IMR-90 (cell line): Measurements from ENCODE around the gene ADGRB3. TPM values are rescaled to one million over a fixed set of nuclear protein-coding genes. Genes with fewer than 3 reads are reported as not detected.

Experiments used
- ATAC-seq: fragments of 200-7000 bp; cut with Tn5 transposase; 2 replicates; pipeline ENCODE4 v1.9.1; 2020; ENCODE audit warnings: low read depth, mild to moderate bottlenecking, moderate library complexity
- BruUV-seq: library from RNA; stranded (reverse); fragments of 400-500 nt; replicated peaks from 2 replicates; lab custom pipeline; 2021; lab: Mats Ljungman, UMichigan
- CTCF ChIA-PET: fragments of 300-600 bp; formaldehyde crosslinking; extraction: SDS; loops from one replicate; lab custom pipeline; 2021; ENCODE audit warnings: antibody characterized with exemption; lab: Yijun Ruan, JAX
- POLR2A ChIA-PET: fragments of 300-600 bp; sonication (Branson Sonifier 250); formaldehyde crosslinking; loops from one replicate; lab custom pipeline; 2022; ENCODE audit warnings: antibody characterized with exemption; ENCODE audit not compliant: unreplicated experiment; lab: Charles Lee
- DNase-seq: peaks from one replicate; pipeline ENCODE4 v3.0.0; 2013
- H2AFZ ChIP-seq: replicated peaks from 2 replicates; pipeline ENCODE3; 2013; ENCODE audit warnings: low read length, mild to moderate bottlenecking; ENCODE audit not compliant: poor library complexity
- H2AK5ac ChIP-seq: 2 replicates; pipeline ENCODE4 v1.6.1; 2013; ENCODE audit warnings: low read depth, low read length, inconsistent platforms
- H2AK9ac ChIP-seq: replicated peaks from 2 replicates; pipeline ENCODE3; 2013; ENCODE audit warnings: mild to moderate bottlenecking, low read depth, low read length, moderate library complexity; ENCODE audit not compliant: poor library complexity
- H2BK120ac ChIP-seq: 2 replicates; pipeline ENCODE4 v1.6.1; 2013; ENCODE audit warnings: low read depth, low read length, inconsistent platforms
- H2BK15ac ChIP-seq: 3 replicates; pipeline ENCODE4 v1.6.1; 2013; ENCODE audit warnings: low read depth, low read length, inconsistent platforms
- H2BK20ac ChIP-seq: 2 replicates; pipeline ENCODE4 v1.6.1; 2013; ENCODE audit warnings: low read depth, mild to moderate bottlenecking, inconsistent platforms, low read length, moderate library complexity
- H2BK5ac ChIP-seq: 2 replicates; pipeline ENCODE4 v1.6.1; 2013; ENCODE audit warnings: mild to moderate bottlenecking, low read depth, low read length, inconsistent platforms; ENCODE audit not compliant: poor library complexity, severe bottlenecking
- H3K14ac ChIP-seq: replicated peaks from 2 replicates; pipeline ENCODE4 v1.6.1; 2013; ENCODE audit warnings: low read depth, low read length, inconsistent platforms
- H3K18ac ChIP-seq: 2 replicates; pipeline ENCODE4 v1.6.1; 2013; ENCODE audit warnings: low read depth, low read length, control low read depth
- H3K23ac ChIP-seq: 2 replicates; pipeline ENCODE4 v1.6.1; 2013; ENCODE audit warnings: low read depth, low read length, inconsistent platforms
- H3K27ac ChIP-seq: 2 replicates; pipeline ENCODE4 v1.5.1; 2013; ENCODE audit warnings: mild to moderate bottlenecking, control low read depth, low read length; ENCODE audit not compliant: insufficient read depth
- H3K27me3 ChIP-seq: 2 replicates; pipeline ENCODE4 v1.6.1; 2013; ENCODE audit warnings: low read length; ENCODE audit not compliant: control insufficient read depth, insufficient read depth
- H3K36me3 ChIP-seq: 2 replicates; pipeline ENCODE4 v1.6.1; 2013; ENCODE audit warnings: low read length, mixed read lengths; ENCODE audit not compliant: control insufficient read depth, insufficient read depth
- H3K4ac ChIP-seq: 2 replicates; pipeline ENCODE4 v1.6.1; 2013; ENCODE audit warnings: low read depth, low read length, inconsistent platforms
- H3K4me1 ChIP-seq: 2 replicates; pipeline ENCODE4 v1.6.1; 2013; ENCODE audit warnings: low read length, mixed read lengths; ENCODE audit not compliant: control insufficient read depth, insufficient read depth
- H3K4me2 ChIP-seq: 2 replicates; pipeline ENCODE4 v1.6.1; 2013; ENCODE audit warnings: low read depth, mild to moderate bottlenecking, control low read depth, low read length, moderate library complexity
- H3K4me3 ChIP-seq: 2 replicates; pipeline ENCODE4 v1.5.1; 2013; ENCODE audit warnings: low read depth, mild to moderate bottlenecking, control low read depth, low read length, moderate library complexity; ENCODE audit not compliant: insufficient read depth
- H3K56ac ChIP-seq: 2 replicates; pipeline ENCODE4 v1.6.1; 2013; ENCODE audit warnings: low read length, inconsistent platforms; ENCODE audit not compliant: insufficient read depth; ENCODE audit errors: extremely low read depth
- H3K79me1 ChIP-seq, 2 experiments: 2 replicates each; pipeline ENCODE4 v1.6.1; 2013; ENCODE audit warnings: low read length in 2 of 2, inconsistent platforms in 1 of 2, low read depth in 1 of 2
- H3K9ac ChIP-seq: 2 replicates; pipeline ENCODE4 v1.6.1; 2013; ENCODE audit warnings: low read depth, low read length, control low read depth
- H3K9me1 ChIP-seq: 2 replicates; pipeline ENCODE4 v1.6.1; 2013; ENCODE audit warnings: low read length, inconsistent platforms; ENCODE audit not compliant: insufficient read depth
- H3K9me3 ChIP-seq: 2 replicates; pipeline ENCODE4 v1.6.1; 2013; ENCODE audit warnings: low read length; ENCODE audit not compliant: control insufficient read depth, insufficient read depth
- H4K20me1 ChIP-seq: 2 replicates; pipeline ENCODE4 v1.6.1; 2013; ENCODE audit warnings: low read length, inconsistent platforms; ENCODE audit not compliant: insufficient read depth
- H4K5ac ChIP-seq: 2 replicates; pipeline ENCODE4 v1.6.1; 2013; ENCODE audit warnings: mild to moderate bottlenecking, low read depth, low read length, control low read depth
- H4K8ac ChIP-seq, 2 experiments: 2 replicates each; pipeline ENCODE4 v1.6.1; 2013; ENCODE audit warnings: low read depth in 2 of 2, low read length in 2 of 2, control low read depth in 1 of 2, inconsistent platforms in 1 of 2
- H4K91ac ChIP-seq: 2 replicates; pipeline ENCODE4 v1.6.1; 2013; ENCODE audit warnings: low read depth, low read length, inconsistent platforms; ENCODE audit not compliant: insufficient read depth
- BHLHE40 ChIP-seq: fragments of 150-350 bp; IDR thresholded peaks from 2 replicates; pipeline ENCODE4 v1.6.1; 2016; ENCODE audit warnings: mild to moderate bottlenecking, low read depth, low read length
- CEBPB ChIP-seq: IDR thresholded peaks from 2 replicates; pipeline ENCODE4 v1.6.1; 2012; ENCODE audit warnings: low read depth, low read length, improper control_type of control experiment
- CHD1 ChIP-seq: IDR thresholded peaks from 2 replicates; pipeline ENCODE4 v1.6.1; 2012; ENCODE audit warnings: low read depth, low read length, improper control_type of control experiment
- FOS ChIP-seq: fragments of 150-350 bp; IDR thresholded peaks from 2 replicates; pipeline ENCODE4 v1.6.1; 2016; ENCODE audit warnings: low read depth, low read length
- MAFK ChIP-seq: IDR thresholded peaks from 2 replicates; pipeline ENCODE4 v1.6.1; 2012; ENCODE audit warnings: low read depth, low read length, improper control_type of control experiment
- MAZ ChIP-seq: IDR thresholded peaks from 2 replicates; pipeline ENCODE4 v1.6.1; 2012; ENCODE audit warnings: low read depth, mild to moderate bottlenecking, low read length, improper control_type of control experiment, moderate library complexity, borderline replicate concordance
- MXI1 ChIP-seq: IDR thresholded peaks from 2 replicates; pipeline ENCODE4 v1.6.1; 2012; ENCODE audit warnings: low read depth, mild to moderate bottlenecking, low read length, moderate library complexity, borderline replicate concordance
- NFE2L2 ChIP-seq: fragments of 150-350 bp; IDR thresholded peaks from 2 replicates; pipeline ENCODE4 v1.6.1; 2016; ENCODE audit warnings: low read depth, mild to moderate bottlenecking, low read length
- POLR2A ChIP-seq: IDR thresholded peaks from 2 replicates; pipeline ENCODE4 v1.6.1; 2012; ENCODE audit warnings: mild to moderate bottlenecking, low read depth, low read length
- RAD21 ChIP-seq: IDR thresholded peaks from 2 replicates; pipeline ENCODE4 v1.6.1; 2012; ENCODE audit warnings: low read length, improper control_type of control experiment
- RCOR1 ChIP-seq: IDR thresholded peaks from 2 replicates; pipeline ENCODE4 v1.6.1; 2012; ENCODE audit warnings: mild to moderate bottlenecking, low read length, improper control_type of control experiment; ENCODE audit not compliant: insufficient replicate concordance
- RFX5 ChIP-seq: IDR thresholded peaks from 2 replicates; pipeline ENCODE4 v1.8.0; 2012; ENCODE audit warnings: low read depth, mild to moderate bottlenecking, low read length, moderate library complexity
- SMC3 ChIP-seq: fragments of 150-350 bp; IDR thresholded peaks from 2 replicates; pipeline ENCODE4 v1.6.1; 2016; ENCODE audit warnings: low read depth, mild to moderate bottlenecking, antibody characterized with exemption, low read length, moderate library complexity
- USF2 ChIP-seq: fragments of 150-350 bp; IDR thresholded peaks from 2 replicates; pipeline ENCODE4 v1.6.1; 2017; ENCODE audit warnings: mild to moderate bottlenecking, antibody characterized with exemption, low read length, low read depth
- WGBS, 2 experiments: methylation state at CpG; one replicate each; pipeline versions ENCODE4 v1.1.5 to v1.1.7; 2013; ENCODE audit warnings: missing lambda C conversion rate in 2 of 2; ENCODE audit not compliant: insufficient read length in 1 of 2; ENCODE audit errors: extremely low coverage in 2 of 2; 5-methylcytosine and 5-hydroxymethylcytosine counted together
- dilution Hi-C: fragments of 300-500 bp; cut with HindIII; formaldehyde crosslinking; loops from one replicate; pipeline ENCODE4 v1.14.3; 2018; ENCODE audit warnings: low sequenced_read_pairs; ENCODE audit not compliant: unreplicated experiment
- in situ Hi-C: fragments of 300-500 bp; cut with MboI; formaldehyde crosslinking; loops from 3 replicates; pipeline ENCODE4 v1.14.3; 2019; ENCODE audit warnings: low sequenced_read_pairs, inconsistent platforms, mixed read lengths
- intact Hi-C: fragments of 100-400 bp; cut with micrococcal nuclease; formaldehyde crosslinking; loops from 2 replicates; pipeline ENCODE4 v1.10.0; 2022
- polyA plus RNA-seq, 3 experiments: library from polyadenylated mRNA; depleted of rRNA; stranded (reverse); fragments of >200 nt; gene quantifications; 2 replicates each; pipeline ENCODE4 v1.2.3, GENCODE V29; 2012; ENCODE audit warnings: low replicate concordance in 1 of 3
- total RNA-seq: library from RNA; depleted of rRNA; stranded (reverse); fragments of >200 nt; gene quantifications from 2 replicates; pipeline ENCODE4 v1.2.3, GENCODE V29; 2012
- TF ChIP-seq, protein P1 (sequence below): fragments of 150-350 bp; IDR thresholded peaks from 2 replicates; pipeline ENCODE4 v1.6.1; 2016; ENCODE audit warnings: low read depth, mild to moderate bottlenecking, low read length, moderate library complexity, borderline replicate concordance
- TF ChIP-seq, protein P2 (sequence below): conservative IDR thresholded peaks from 2 replicates; pipeline ENCODE4 v1.5.1; 2012; ENCODE audit warnings: mild to moderate bottlenecking, low read depth, low read length, improper control_type of control experiment

Gene ADGRB3
- total and polyA plus RNA-seq, 2 of the 4 experiments (the other 2 are of a cell fraction), result not detected

- H4K8ac ChIP-seq, result no peak overlapping the region
- in situ Hi-C loops (no loop called here), intact Hi-C loops (no loop called here), dilution Hi-C loops (no loop called here)
- H2AK9ac ChIP-seq, result no peak overlapping the region
- H2AFZ ChIP-seq, result no peak overlapping the region
- no peak overlapping the region for H3K9ac ChIP-seq
- H4K91ac ChIP-seq, result no peak overlapping the region
- no peak overlapping the region for H2BK5ac ChIP-seq
- no peak overlapping the region for H3K18ac ChIP-seq
- no TSS peak for BruUV-seq
- ATAC-seq (no peak), DNase-seq (no peak)
- H4K20me1 ChIP-seq, result no peaks in the 10 kb centered on the region
- H2BK15ac ChIP-seq, result no peak overlapping the region
- H3K27me3 ChIP-seq, result no peaks in the 10 kb centered on the region
- no peak overlapping the region for H3K56ac ChIP-seq
- H3K23ac ChIP-seq, result no peak overlapping the region
- ChIA-PET POLR2A (no interaction called here), CTCF (no interaction called here)
- H3K14ac ChIP-seq, result no peak overlapping the region
- H3K36me3 ChIP-seq, result no peaks in the 10 kb centered on the region
- no peaks in the 10 kb centered on the region for H3K9me3 ChIP-seq
- H2BK120ac ChIP-seq, result no peak overlapping the region
- no peaks in the 10 kb centered on the region for H3K9me1 ChIP-seq
- H3K79me1 ChIP-seq, result no peaks in the 10 kb centered on the region
- TF ChIP-seq MXI1, result no peak
- no peak for TF ChIP-seq MAFK
- TF ChIP-seq RAD21, result no peak
- no peak for TF ChIP-seq NFE2L2
- TF ChIP-seq RFX5, result no peak
- no peak for TF ChIP-seq FOS
- no peak for TF ChIP-seq POLR2A
- TF ChIP-seq RCOR1, result no peak
- TF ChIP-seq, protein P1, sequence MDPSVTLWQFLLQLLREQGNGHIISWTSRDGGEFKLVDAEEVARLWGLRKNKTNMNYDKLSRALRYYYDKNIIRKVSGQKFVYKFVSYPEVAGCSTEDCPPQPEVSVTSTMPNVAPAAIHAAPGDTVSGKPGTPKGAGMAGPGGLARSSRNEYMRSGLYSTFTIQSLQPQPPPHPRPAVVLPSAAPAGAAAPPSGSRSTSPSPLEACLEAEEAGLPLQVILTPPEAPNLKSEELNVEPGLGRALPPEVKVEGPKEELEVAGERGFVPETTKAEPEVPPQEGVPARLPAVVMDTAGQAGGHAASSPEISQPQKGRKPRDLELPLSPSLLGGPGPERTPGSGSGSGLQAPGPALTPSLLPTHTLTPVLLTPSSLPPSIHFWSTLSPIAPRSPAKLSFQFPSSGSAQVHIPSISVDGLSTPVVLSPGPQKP, result no peak
- no peak for TF ChIP-seq CHD1
- TF ChIP-seq SMC3, result no peak
- no peak for TF ChIP-seq USF2
- TF ChIP-seq, protein P2, sequence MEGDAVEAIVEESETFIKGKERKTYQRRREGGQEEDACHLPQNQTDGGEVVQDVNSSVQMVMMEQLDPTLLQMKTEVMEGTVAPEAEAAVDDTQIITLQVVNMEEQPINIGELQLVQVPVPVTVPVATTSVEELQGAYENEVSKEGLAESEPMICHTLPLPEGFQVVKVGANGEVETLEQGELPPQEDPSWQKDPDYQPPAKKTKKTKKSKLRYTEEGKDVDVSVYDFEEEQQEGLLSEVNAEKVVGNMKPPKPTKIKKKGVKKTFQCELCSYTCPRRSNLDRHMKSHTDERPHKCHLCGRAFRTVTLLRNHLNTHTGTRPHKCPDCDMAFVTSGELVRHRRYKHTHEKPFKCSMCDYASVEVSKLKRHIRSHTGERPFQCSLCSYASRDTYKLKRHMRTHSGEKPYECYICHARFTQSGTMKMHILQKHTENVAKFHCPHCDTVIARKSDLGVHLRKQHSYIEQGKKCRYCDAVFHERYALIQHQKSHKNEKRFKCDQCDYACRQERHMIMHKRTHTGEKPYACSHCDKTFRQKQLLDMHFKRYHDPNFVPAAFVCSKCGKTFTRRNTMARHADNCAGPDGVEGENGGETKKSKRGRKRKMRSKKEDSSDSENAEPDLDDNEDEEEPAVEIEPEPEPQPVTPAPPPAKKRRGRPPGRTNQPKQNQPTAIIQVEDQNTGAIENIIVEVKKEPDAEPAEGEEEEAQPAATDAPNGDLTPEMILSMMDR, result no peak
- no peak for TF ChIP-seq CEBPB
- TF ChIP-seq MAZ, result no peak
- TF ChIP-seq BHLHE40, result no peak
- H3K4me1 ChIP-seq, result no peaks in the 10 kb centered on the region
- H4K5ac ChIP-seq, result no peak overlapping the region
- WGBS, 2 experiments, result no CpG with 5 or more reads among the region's 1 CpG
- no peak overlapping the region for H3K4me2 ChIP-seq
- H3K4ac ChIP-seq, result no peak overlapping the region
- H3K27ac ChIP-seq, result no peak overlapping the region
- H2AK5ac ChIP-seq, result no peak overlapping the region
- no peak overlapping the region for H3K4me3 ChIP-seq
- H2BK20ac ChIP-seq, result no peak overlapping the region
Observed at GRCh38 chr6:69018906-69019305, 383.8 kb downstream of the ADGRB3 start.
